Vagina (tissue), 2 donors: Measurements from ENCODE around the gene NISCH. TPM values are rescaled to one million over a fixed set of nuclear protein-coding genes. Genes with fewer than 3 reads are reported as not detected.

Experiments
- DNase-seq, 2 donors: peaks; one replicate each; pipeline ENCODE4 v3.0.0-alpha.2; 2017; ENCODE audit errors: extremely low spot score in 2 of 2
- H3K27ac ChIP-seq: fragments of 200-600 bp; sonication (generic); one replicate; pipeline ENCODE4 v1.5.1; 2019
- H3K27me3 ChIP-seq: fragments of 200-600 bp; sonication (generic); one replicate; pipeline ENCODE4 v1.5.1; 2019
- H3K36me3 ChIP-seq, 2 donors: fragments of 200-600 bp; sonication (generic); one replicate each; pipeline ENCODE4 v1.5.1; 2017 to 2019
- H3K4me1 ChIP-seq: fragments of 200-600 bp; sonication (generic); one replicate; pipeline ENCODE4 v1.5.1; 2019
- H3K4me3 ChIP-seq, 2 donors: fragments of 200-600 bp; sonication (generic); 1 replicate in 1 of 2; 2 replicates in 1 of 2; pipeline ENCODE4 v1.5.1; 2016 to 2019
- H3K9me3 ChIP-seq: fragments of 200-600 bp; sonication (generic); one replicate; pipeline ENCODE4 v1.5.1; 2019
- POLR2A ChIP-seq, 2 donors: fragments of 450-650 bp; IDR thresholded peaks; one replicate each; pipeline ENCODE4 v1.6.1; 2017; ENCODE audit warnings: antibody characterized with exemption in 2 of 2, mild to moderate bottlenecking in 2 of 2, moderate library complexity in 2 of 2
- POLR2AphosphoS5 ChIP-seq, 2 donors: sonication (generic); formaldehyde crosslinking; IDR thresholded peaks; one replicate each; pipeline ENCODE4 v1.9.0; 2017; ENCODE audit warnings: antibody characterized with exemption in 2 of 2, mild to moderate bottlenecking in 2 of 2, low read depth in 1 of 2; ENCODE audit not compliant: insufficient read depth in 1 of 2
- intact Hi-C: fragments of 100-400 bp; cut with DNase I; formaldehyde crosslinking; loops from one replicate; pipeline ENCODE4 v1.15.1; 2023
- total RNA-seq: library from RNA; depleted of rRNA; stranded (reverse); fragments of >200 nt; gene quantifications from one replicate; pipeline ENCODE4 v1.2.3, GENCODE V29; 2016
- TF ChIP-seq, protein P1 (sequence below), 3 experiments: fragments of 450-650 bp in 2 of 3; fragments of 200-600 bp in 1 of 3; sonication (generic) in 1 of 3; IDR thresholded peaks; one replicate each; pipeline ENCODE4 v1.5.1; 2017 to 2019; ENCODE audit warnings: antibody characterized with exemption in 3 of 3, mild to moderate bottlenecking in 2 of 3, moderate library complexity in 2 of 3

The NISCH gene
- total RNA-seq, 1 donor from 2014 or later = 103 TPM

GRCh38 chr3:52484680-52485461, 29.5 kb downstream of the NISCH start:
- peak overlapping the region; percentile 83 for H3K27ac ChIP-seq
- peaks cover 0 to 76% of the 10 kb centered on the region in 2 donors for H3K36me3 ChIP-seq
- intact Hi-C loops = no loop called here

DNA sequence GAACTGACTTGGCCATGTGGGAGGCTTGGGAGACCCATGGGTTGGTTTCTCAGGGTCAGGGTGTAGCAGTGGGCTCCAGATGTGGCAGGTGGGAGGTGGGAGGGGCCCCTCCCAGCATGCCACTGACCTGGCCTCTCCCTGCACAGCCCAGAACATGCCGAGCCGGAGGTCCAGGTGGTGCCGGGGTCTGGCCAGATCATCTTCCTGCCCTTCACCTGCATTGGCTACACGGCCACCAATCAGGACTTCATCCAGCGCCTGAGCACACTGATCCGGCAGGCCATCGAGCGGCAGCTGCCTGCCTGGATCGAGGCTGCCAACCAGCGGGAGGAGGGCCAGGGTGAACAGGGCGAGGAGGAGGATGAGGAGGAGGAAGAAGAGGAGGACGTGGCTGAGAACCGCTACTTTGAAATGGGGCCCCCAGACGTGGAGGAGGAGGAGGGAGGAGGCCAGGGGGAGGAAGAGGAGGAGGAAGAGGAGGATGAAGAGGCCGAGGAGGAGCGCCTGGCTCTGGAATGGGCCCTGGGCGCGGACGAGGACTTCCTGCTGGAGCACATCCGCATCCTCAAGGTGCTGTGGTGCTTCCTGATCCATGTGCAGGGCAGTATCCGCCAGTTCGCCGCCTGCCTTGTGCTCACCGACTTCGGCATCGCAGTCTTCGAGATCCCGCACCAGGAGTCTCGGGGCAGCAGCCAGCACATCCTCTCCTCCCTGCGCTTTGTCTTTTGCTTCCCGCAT, 31.8 kb downstream of the NISCH start:
- H3K36me3 ChIP-seq = peaks cover 0 to 78% of the 10 kb centered on the region in 2 donors
- no peaks in the 10 kb centered on the region for H3K9me3 ChIP-seq
- peaks cover 56% of the 10 kb centered on the region for H3K4me1 ChIP-seq
- no peak overlapping the region for H3K4me3 ChIP-seq
- DNase-seq = no peak
- intact Hi-C loops = no loop called here
- no peak overlapping the region for H3K27ac ChIP-seq
- TF ChIP-seq POLR2A (IDR thresholded peaks at IDR 0.05) (no peak), POLR2AphosphoS5 (IDR thresholded peaks at IDR 0.05; ENCODE audit: insufficient read depth in 1 of 2, low read depth in 1 of 2) (no peak)
- TF ChIP-seq, protein P1, sequence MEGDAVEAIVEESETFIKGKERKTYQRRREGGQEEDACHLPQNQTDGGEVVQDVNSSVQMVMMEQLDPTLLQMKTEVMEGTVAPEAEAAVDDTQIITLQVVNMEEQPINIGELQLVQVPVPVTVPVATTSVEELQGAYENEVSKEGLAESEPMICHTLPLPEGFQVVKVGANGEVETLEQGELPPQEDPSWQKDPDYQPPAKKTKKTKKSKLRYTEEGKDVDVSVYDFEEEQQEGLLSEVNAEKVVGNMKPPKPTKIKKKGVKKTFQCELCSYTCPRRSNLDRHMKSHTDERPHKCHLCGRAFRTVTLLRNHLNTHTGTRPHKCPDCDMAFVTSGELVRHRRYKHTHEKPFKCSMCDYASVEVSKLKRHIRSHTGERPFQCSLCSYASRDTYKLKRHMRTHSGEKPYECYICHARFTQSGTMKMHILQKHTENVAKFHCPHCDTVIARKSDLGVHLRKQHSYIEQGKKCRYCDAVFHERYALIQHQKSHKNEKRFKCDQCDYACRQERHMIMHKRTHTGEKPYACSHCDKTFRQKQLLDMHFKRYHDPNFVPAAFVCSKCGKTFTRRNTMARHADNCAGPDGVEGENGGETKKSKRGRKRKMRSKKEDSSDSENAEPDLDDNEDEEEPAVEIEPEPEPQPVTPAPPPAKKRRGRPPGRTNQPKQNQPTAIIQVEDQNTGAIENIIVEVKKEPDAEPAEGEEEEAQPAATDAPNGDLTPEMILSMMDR (IDR thresholded peaks at IDR 0.05) = no peak
- H3K27me3 ChIP-seq = no peaks in the 10 kb centered on the region

More at GRCh38 chr3:52484680-52485461, 29.5 kb downstream of the NISCH start:
- TF ChIP-seq POLR2A (IDR thresholded peaks at IDR 0.05) (no peak), POLR2AphosphoS5 (IDR thresholded peaks at IDR 0.05; ENCODE audit: insufficient read depth in 1 of 2, low read depth in 1 of 2) (peak in 1 of 2 donors; percentile 5)
- TF ChIP-seq, protein P1 (IDR thresholded peaks at IDR 0.05) = no peak
- Histone ChIP-seq H3K27me3 (no peaks in the 10 kb centered on the region), H3K9me3 (no peaks in the 10 kb centered on the region), H3K4me3 (no peak overlapping the region), H3K4me1 (peaks cover 45% of the 10 kb centered on the region)
- no peak for DNase-seq

DNA sequence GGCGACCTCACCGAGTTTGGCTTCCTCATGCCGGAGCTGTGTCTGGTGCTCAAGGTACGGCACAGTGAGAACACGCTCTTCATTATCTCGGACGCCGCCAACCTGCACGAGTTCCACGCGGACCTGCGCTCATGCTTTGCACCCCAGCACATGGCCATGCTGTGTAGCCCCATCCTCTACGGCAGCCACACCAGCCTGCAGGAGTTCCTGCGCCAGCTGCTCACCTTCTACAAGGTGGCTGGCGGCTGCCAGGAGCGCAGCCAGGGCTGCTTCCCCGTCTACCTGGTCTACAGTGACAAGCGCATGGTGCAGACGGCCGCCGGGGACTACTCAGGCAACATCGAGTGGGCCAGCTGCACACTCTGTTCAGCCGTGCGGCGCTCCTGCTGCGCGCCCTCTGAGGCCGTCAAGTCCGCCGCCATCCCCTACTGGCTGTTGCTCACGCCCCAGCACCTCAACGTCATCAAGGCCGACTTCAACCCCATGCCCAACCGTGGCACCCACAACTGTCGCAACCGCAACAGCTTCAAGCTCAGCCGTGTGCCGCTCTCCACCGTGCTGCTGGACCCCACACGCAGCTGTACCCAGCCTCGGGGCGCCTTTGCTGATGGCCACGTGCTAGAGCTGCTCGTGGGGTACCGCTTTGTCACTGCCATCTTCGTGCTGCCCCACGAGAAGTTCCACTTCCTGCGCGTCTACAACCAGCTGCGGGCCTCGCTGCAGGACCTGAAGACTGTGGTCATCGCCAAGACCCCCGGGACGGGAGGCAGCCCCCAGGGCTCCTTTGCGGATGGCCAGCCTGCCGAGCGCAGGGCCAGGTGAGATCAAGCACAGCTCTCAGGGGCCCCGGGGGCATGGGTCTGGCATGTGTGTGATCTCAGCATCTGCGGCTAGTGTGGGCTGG, 32.6 kb downstream of the NISCH start:
- no peak for DNase-seq
- Histone ChIP-seq H3K36me3 (peaks cover 0 to 78% of the 10 kb centered on the region in 2 donors), H3K9me3 (no peaks in the 10 kb centered on the region), H3K27ac (no peak overlapping the region), H3K4me1 (peaks cover 49% of the 10 kb centered on the region), H3K4me3 (no peak overlapping the region), H3K27me3 (no peaks in the 10 kb centered on the region)
- TF ChIP-seq POLR2A (IDR thresholded peaks at IDR 0.05) = no peak
- no peak for TF ChIP-seq POLR2AphosphoS5 (IDR thresholded peaks at IDR 0.05; ENCODE audit: insufficient read depth in 1 of 2, low read depth in 1 of 2)
- TF ChIP-seq, protein P1 (IDR thresholded peaks at IDR 0.05) = no peak
- intact Hi-C loops = no loop called here

- H3K4me1 ChIP-seq = peaks cover 42% of the 10 kb centered on the region
- no peak overlapping the region for H3K4me3 ChIP-seq
- no peaks in the 10 kb centered on the region for H3K27me3 ChIP-seq
- intact Hi-C loops = no loop called here
- H3K9me3 ChIP-seq = no peaks in the 10 kb centered on the region
- H3K36me3 ChIP-seq = peaks cover 0 to 81% of the 10 kb centered on the region in 2 donors
- H3K27ac ChIP-seq = no peak overlapping the region
- TF ChIP-seq, protein P1 (IDR thresholded peaks at IDR 0.05) = no peak
- TF ChIP-seq POLR2A (IDR thresholded peaks at IDR 0.05) = no peak
- TF ChIP-seq POLR2AphosphoS5 (IDR thresholded peaks at IDR 0.05; ENCODE audit: insufficient read depth in 1 of 2, low read depth in 1 of 2) = no peak
- no peak for DNase-seq
Measured at GRCh38 chr3:52488746-52489145, 33.3 kb downstream of the NISCH start.
